ENCODE results near the gene MTHFS.

The MTHFS gene

GRCh38 chr15:79811406-79812405 lies 85.1 kb downstream of the MTHFS start:
- no peak for DNase-seq

DNA sequence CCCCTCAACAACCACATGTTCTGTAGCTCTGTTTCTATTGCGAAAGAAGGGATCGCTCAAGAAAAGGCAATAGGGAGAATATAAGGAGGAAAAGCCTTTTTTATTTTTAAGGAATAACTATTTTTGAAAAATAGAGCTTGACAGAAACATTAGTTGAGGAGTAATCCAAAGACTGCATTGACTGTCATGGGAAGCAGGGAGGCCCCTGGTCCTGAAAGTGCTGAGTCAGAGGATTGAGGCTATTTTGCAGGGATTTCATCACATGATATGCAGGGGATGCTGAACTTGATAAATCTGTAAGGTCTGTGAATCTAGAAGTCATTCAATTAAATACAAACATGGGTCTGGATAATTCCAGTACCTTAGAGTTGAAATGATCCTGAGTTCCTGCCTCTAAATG lies 92.0 kb downstream of the MTHFS start:
- DNase-seq = no peak

DNA sequence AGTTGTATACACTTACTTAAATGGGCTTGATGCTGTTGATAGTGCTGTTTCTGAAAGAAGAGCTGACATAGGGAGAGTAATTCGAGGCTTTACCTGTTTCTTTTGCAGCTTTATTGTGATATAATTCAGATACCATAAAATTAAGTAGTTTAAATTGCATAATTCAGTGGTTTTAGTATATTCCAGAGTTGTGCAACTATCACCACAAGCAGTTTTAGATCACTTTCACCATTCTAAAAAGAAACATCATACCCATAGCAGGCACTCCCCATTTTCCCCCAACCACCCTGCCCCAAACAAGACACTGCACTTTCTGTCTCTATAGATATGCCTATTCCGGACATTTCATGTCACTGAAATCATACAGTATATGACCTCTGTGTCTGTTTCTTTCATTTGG lies 98.5 kb downstream of the MTHFS start:
- no peak for DNase-seq

Data from NCI-H2081 treated with DMSO at 0.1 percent for 48 hours (cell line).